NCI-H2196 (cell line): ENCODE measurements around the gene RTF1.
"Not testable (repeated sequence)": the region's sequence is repeated elsewhere in the genome, so short reads cannot be mapped to it uniquely, and the experiment has no call there.

Experiments used
- DNase-seq: peaks from one replicate; lab custom pipeline; 2025; ENCODE audit not compliant: unreplicated experiment; lab: John Stamatoyannopoulos, UW

Gene RTF1

GRCh38 chr15:41416742-41417417 lies at the start of gene RTF1:
RTF1 (plus strand) TSS chr15:41417095; CDS start chr15:41417116, 21 bp downstream.
- DNase-seq = peak; percentile 77

- DNase-seq = no peak
Measured at GRCh38 chr15:41367418-41367817, 49.5 kb upstream of the RTF1 start.

- no peak for DNase-seq
Measured at GRCh38 chr15:41377978-41378377, 38.9 kb upstream of the RTF1 start.

GRCh38 chr15:41383974-41384749 lies 32.7 kb upstream of the RTF1 start:
- DNase-seq = not testable (repeated sequence)

GRCh38 chr15:41387646-41388045 lies 29.2 kb upstream of the RTF1 start:
- no peak for DNase-seq

- DNase-seq = no peak
Measured at GRCh38 chr15:41392659-41393058, 24.2 kb upstream of the RTF1 start.

- no peak for DNase-seq
Measured at GRCh38 chr15:41394924-41395323, 22.0 kb upstream of the RTF1 start.

GRCh38 chr15:41396111-41396510 lies 20.8 kb upstream of the RTF1 start:
- DNase-seq = no peak

GRCh38 chr15:41401904-41402267 lies 15.0 kb upstream of the RTF1 start:
- DNase-seq = no peak

GRCh38 chr15:41407341-41407740 lies 9.6 kb upstream of the RTF1 start:
- no peak for DNase-seq

GRCh38 chr15:41408234-41408641 lies 8.7 kb upstream of the RTF1 start:
- DNase-seq = no peak

- DNase-seq = no peak
Measured at GRCh38 chr15:41411031-41411430, 5.9 kb upstream of the RTF1 start.

- DNase-seq = no peak
Measured at GRCh38 chr15:41411441-41411840, 5.5 kb upstream of the RTF1 start.

- no peak for DNase-seq
Measured at GRCh38 chr15:41416128-41416741, 660 bp upstream of the RTF1 start.

- no peak for DNase-seq
Measured at GRCh38 chr15:41417418-41418195, 712 bp downstream of the RTF1 start.

- DNase-seq = no peak
Measured at GRCh38 chr15:41423979-41424659, 7.2 kb downstream of the RTF1 start.

GRCh38 chr15:41424809-41425208 lies 7.9 kb downstream of the RTF1 start:
- DNase-seq = no peak

- DNase-seq = not testable (repeated sequence)
Measured at GRCh38 chr15:41425907-41426306, 9.0 kb downstream of the RTF1 start.

- no peak for DNase-seq
Measured at GRCh38 chr15:41429003-41429890, 12.4 kb downstream of the RTF1 start.
